ENCODE measurements around the gene PLA2G5.

Gene PLA2G5

GRCh38 chr1:20079661-20080305, 9.8 kb downstream of the PLA2G5 start:
- H3K27ac ChIP-seq = no peak overlapping the region
- H3K27me3 ChIP-seq = peaks cover 41% of the 10 kb centered on the region
- H3K9me3 ChIP-seq = no peaks in the 10 kb centered on the region
- no peaks in the 10 kb centered on the region for H3K36me3 ChIP-seq
- no peak overlapping the region for H3K4me3 ChIP-seq (ENCODE audit: low read depth in 1 of 2, low read length in 1 of 2)
- no peaks in the 10 kb centered on the region for H3K4me1 ChIP-seq (ENCODE audit: control insufficient read depth in 1 of 2, insufficient read depth in 1 of 2, low read depth in 1 of 2, low read length in 1 of 2)
- no peak for TF ChIP-seq CTCF (IDR thresholded peaks at IDR 0.05)

- no peak for TF ChIP-seq CTCF (IDR thresholded peaks at IDR 0.05)
- peaks cover 41% of the 10 kb centered on the region for H3K27me3 ChIP-seq
- no peaks in the 10 kb centered on the region for H3K9me3 ChIP-seq
These were observed 10.7 kb downstream of the PLA2G5 start for GRCh38 chr1:20080441-20081352.

DNA sequence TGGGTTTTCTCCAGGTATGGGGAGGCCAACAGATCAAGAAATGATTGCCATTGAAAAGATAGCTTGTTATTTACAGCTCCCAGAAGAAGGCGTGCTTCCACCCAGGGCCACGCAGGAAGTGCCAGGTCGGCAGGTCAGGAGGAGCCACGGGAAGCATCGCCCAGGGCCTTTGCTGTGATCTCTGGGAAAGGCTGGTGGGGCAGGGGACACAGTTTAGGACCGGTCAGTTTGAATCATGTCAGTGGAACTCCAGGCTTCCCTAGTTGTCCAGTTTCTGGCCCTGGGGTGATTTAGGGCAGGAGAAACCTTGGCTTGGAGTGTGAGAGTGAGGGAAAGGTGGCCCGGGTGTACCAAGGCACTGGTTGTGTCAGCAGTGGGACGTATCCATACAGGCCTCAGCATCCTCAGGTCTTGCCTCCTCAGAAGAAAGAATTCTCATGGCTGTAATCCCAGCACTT, 11.4 kb downstream of the PLA2G5 start:
- H3K36me3 ChIP-seq = no peaks in the 10 kb centered on the region
- no peaks in the 10 kb centered on the region for H3K9me3 ChIP-seq
- no peak overlapping the region for H3K27ac ChIP-seq
- peaks cover 41% of the 10 kb centered on the region for H3K27me3 ChIP-seq
- H3K4me3 ChIP-seq (ENCODE audit: low read depth in 1 of 2, low read length in 1 of 2) = no peak overlapping the region
- TF ChIP-seq CTCF (IDR thresholded peaks at IDR 0.05) = no peak
- no peaks in the 10 kb centered on the region for H3K4me1 ChIP-seq (ENCODE audit: control insufficient read depth in 1 of 2, insufficient read depth in 1 of 2, low read depth in 1 of 2, low read length in 1 of 2)

More at GRCh38 chr1:20080441-20081352, 10.7 kb downstream of the PLA2G5 start:
- H3K27ac ChIP-seq = no peak overlapping the region
- no peaks in the 10 kb centered on the region for H3K4me1 ChIP-seq (ENCODE audit: control insufficient read depth in 1 of 2, insufficient read depth in 1 of 2, low read depth in 1 of 2, low read length in 1 of 2)
- H3K36me3 ChIP-seq = no peaks in the 10 kb centered on the region
- H3K4me3 ChIP-seq (ENCODE audit: low read depth in 1 of 2, low read length in 1 of 2) = no peak overlapping the region

- no peak for TF ChIP-seq CTCF (IDR thresholded peaks at IDR 0.05)
- Histone ChIP-seq H3K27me3 (peaks cover 41% of the 10 kb centered on the region), H3K27ac (no peak overlapping the region), H3K9me3 (no peaks in the 10 kb centered on the region), H3K36me3 (no peaks in the 10 kb centered on the region), H3K4me3 (ENCODE audit: low read depth in 1 of 2, low read length in 1 of 2) (no peak overlapping the region), H3K4me1 (ENCODE audit: control insufficient read depth in 1 of 2, insufficient read depth in 1 of 2, low read depth in 1 of 2, low read length in 1 of 2) (no peaks in the 10 kb centered on the region)
These were observed 12.8 kb downstream of the PLA2G5 start for GRCh38 chr1:20082772-20083171.

DNA sequence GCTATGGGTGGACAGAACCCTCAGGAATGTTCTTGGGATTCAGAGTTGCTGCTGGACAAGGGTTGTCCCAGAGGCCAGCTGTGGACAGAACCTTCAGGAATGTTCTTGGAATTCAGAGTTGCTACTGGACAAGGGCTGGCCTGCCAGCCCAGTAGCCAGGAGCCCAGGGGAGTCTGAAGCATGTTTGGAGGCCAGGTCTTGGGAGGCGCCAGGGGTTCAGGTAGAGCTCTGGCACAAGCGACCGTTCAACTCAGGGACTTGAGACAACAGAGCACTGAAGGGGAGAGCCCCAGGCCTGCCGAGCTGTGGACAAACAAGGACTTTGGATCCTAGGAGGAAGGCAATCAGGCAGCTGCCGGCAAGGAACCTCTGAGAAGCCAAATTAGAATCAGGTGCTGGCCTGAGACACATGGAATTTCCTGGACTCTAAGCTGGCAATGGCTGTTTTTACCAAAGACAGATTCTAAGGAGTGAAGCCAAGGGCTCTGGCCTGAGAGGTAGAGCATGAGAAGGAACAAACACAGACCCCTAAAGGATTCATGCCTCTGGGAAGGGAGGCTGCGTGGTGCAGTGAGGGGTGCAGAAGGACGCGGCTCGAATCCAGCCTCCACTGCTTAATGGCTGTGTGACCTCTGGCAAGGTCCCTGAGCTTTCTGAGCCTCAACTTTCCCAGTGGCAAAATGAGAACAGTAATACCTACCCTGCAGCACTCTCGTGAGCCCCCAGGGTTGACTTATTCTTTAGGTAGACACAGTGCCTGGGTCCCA, 13.4 kb downstream of the PLA2G5 start:
- H3K9me3 ChIP-seq = no peaks in the 10 kb centered on the region
- no peak overlapping the region for H3K27ac ChIP-seq
- no peaks in the 10 kb centered on the region for H3K4me1 ChIP-seq (ENCODE audit: control insufficient read depth in 1 of 2, insufficient read depth in 1 of 2, low read depth in 1 of 2, low read length in 1 of 2)
- no peak for TF ChIP-seq CTCF (IDR thresholded peaks at IDR 0.05)
- H3K27me3 ChIP-seq = peaks cover 41% of the 10 kb centered on the region
- no peak overlapping the region for H3K4me3 ChIP-seq (ENCODE audit: low read depth in 1 of 2, low read length in 1 of 2)
- no peaks in the 10 kb centered on the region for H3K36me3 ChIP-seq

All from neutrophil (primary cell).